ENCODE data around the gene NCBP2.

- TF ChIP-seq CTCF (IDR thresholded peaks at IDR 0.05) (no peak), POLR2A (IDR thresholded peaks at IDR 0.05) (no peak)
Measured at GRCh38 chr3:196962930-196963630, 20.8 kb upstream of the NCBP2 start.

Data from upper lobe of left lung (tissue), 4 donors.